Pancreas (tissue), 10 donors: ENCODE data around the gene RFT1. TPM values are rescaled to one million over a fixed set of nuclear protein-coding genes. Genes with fewer than 3 reads are reported as not detected.

Experiments
- ATAC-seq, 4 donors: fragments of 200-7000 bp; cut with Tn5 transposase; one replicate each; pipeline versions ENCODE4 v1.8.0 to v1.9.1; 2020; ENCODE audit warnings: mild to moderate bottlenecking in 4 of 4, moderate library complexity in 4 of 4
- DNase-seq, 6 donors: peaks; one replicate each; pipeline ENCODE4 v3.0.0-alpha.2; 2020
- FAIRE-seq: peaks from 2 replicates; lab custom pipeline; 2012; peaks lifted over from hg19 to GRCh38; lab: Jason Lieb, UNC
- H3K27ac ChIP-seq, 4 donors: fragments of 200-600 bp; sonication (generic); 1 replicate in 3 of 4; 2 replicates in 1 of 4; pipeline versions ENCODE4 v1.5.0 to v1.8.0; 2020
- H3K27me3 ChIP-seq, 4 donors: fragments of 200-600 bp; one replicate each; pipeline ENCODE4 v1.8.0; 2021
- H3K36me3 ChIP-seq, 3 donors: fragments of 200-600 bp; sonication (generic) in 1 of 3; one replicate each; pipeline versions ENCODE4 v1.5.0 to v1.8.0; 2020 to 2021
- H3K4me1 ChIP-seq, 3 donors: fragments of 200-600 bp; one replicate each; pipeline ENCODE4 v1.8.0; 2021
- H3K4me3 ChIP-seq, 4 donors: fragments of 200-600 bp; sonication (generic) in 2 of 4; one replicate each; pipeline versions ENCODE4 v1.5.0 to v1.8.0; 2020 to 2021
- H3K9me3 ChIP-seq, 4 donors: fragments of 200-600 bp; one replicate each; pipeline ENCODE4 v1.8.0; 2021
- WGBS, 2 donors: extraction: QIAGEN DNeasy Blood & Tissue Kit; methylation state at CpG; one replicate each; pipeline ENCODE4 v1.1.7; 2013; 5-methylcytosine and 5-hydroxymethylcytosine counted together
- intact Hi-C, 3 donors: fragments of 100-400 bp; cut with DNase I; formaldehyde crosslinking; loops; one replicate each; pipeline versions ENCODE4 v1.11.1 to v1.14.2; 2022
- polyA plus RNA-seq, 2 donors: library from polyadenylated mRNA; stranded (reverse); fragments of 200-250 nt; gene quantifications; one replicate each; pipeline ENCODE4 v1.2.3, GENCODE V29; 2013
- total RNA-seq, 6 donors: library from RNA; stranded (reverse); fragmentation: NEBNext Ultra II Directional in 4 of 6; extraction: Animal tissue kit (Norgen Biotek cat#: 25700) in 4 of 6; gene quantifications; one replicate each; pipeline versions ENCODE4 v1.2.1 to v1.2.4, GENCODE V29; 2021 to 2023
- TF ChIP-seq, protein P1 (sequence below), 4 donors: fragments of 200-600 bp; sonication (generic) in 3 of 4; IDR thresholded peaks; one replicate each; pipeline versions ENCODE4 v1.5.0 to v1.8.0; 2021; ENCODE audit warnings: antibody characterized with exemption in 4 of 4
- donor health status: healthy with polysubstance abuse.
- donor health status: DM: no; HTN: no; CAD: no; lungs with moderate emphysema.
- donor health status: DM: no; HTN: no; CAD: no.
- donor health status: control.
- donor health status: control.
- donor health status: Bipolar disorder and iron deficiency.
- donor health status: DM: yes; HTN: yes; CAD: no.
- donor health status: DM: no; HTN: no; CAD: no.
- donor health status: DM: no; HTN: no; CAD: no.
- donor health status: DM: yes; HTN: yes; CAD: no.

Gene RFT1
- total and polyA plus RNA-seq, 8 donors, result 6.9 to 20.4 (median 15.0) TPM

GRCh38 chr3:53079791-53080555 is 50.3 kb downstream of the RFT1 start:
- intact Hi-C loops, result no loop called here
- WGBS, 2 donors, result 89 to 91% methylated on average over 12 of the region's 12 CpGs
- Histone ChIP-seq H3K36me3 (no peaks in the 10 kb centered on the region), H3K4me1 (peaks cover 0 to 3% (median 0%) of the 10 kb centered on the region in 3 donors), H3K9me3 (no peaks in the 10 kb centered on the region), H3K4me3 (no peak overlapping the region), H3K27ac (no peak overlapping the region), H3K27me3 (no peaks in the 10 kb centered on the region)
- ATAC-seq (no peak), DNase-seq (peak in 1 of 6 donors; percentile 33), FAIRE-seq (no peak)
- TF ChIP-seq, protein P1, sequence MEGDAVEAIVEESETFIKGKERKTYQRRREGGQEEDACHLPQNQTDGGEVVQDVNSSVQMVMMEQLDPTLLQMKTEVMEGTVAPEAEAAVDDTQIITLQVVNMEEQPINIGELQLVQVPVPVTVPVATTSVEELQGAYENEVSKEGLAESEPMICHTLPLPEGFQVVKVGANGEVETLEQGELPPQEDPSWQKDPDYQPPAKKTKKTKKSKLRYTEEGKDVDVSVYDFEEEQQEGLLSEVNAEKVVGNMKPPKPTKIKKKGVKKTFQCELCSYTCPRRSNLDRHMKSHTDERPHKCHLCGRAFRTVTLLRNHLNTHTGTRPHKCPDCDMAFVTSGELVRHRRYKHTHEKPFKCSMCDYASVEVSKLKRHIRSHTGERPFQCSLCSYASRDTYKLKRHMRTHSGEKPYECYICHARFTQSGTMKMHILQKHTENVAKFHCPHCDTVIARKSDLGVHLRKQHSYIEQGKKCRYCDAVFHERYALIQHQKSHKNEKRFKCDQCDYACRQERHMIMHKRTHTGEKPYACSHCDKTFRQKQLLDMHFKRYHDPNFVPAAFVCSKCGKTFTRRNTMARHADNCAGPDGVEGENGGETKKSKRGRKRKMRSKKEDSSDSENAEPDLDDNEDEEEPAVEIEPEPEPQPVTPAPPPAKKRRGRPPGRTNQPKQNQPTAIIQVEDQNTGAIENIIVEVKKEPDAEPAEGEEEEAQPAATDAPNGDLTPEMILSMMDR (IDR thresholded peaks at IDR 0.05), result no peak

DNA sequence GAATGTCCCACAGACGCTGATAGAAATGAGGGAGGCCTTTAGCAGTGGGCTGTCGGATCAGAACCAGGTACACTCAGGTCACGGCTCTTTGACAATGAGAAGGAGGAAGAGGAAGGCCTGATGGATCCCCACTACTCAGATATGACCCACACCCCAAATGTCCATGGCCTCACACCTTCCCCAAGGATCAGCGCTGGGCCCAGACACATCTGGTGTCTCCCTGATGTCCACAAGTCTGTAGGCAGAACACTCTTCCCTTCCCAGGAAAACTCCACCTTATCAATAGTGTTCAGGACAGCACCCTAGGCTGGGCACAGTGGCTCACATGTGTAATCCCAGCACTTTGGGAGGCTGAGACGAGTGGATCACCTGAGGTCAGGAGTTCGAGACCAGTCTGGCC is 51.1 kb downstream of the RFT1 start:
- no peak for FAIRE-seq
- Histone ChIP-seq H3K9me3 (no peaks in the 10 kb centered on the region), H3K27ac (no peak overlapping the region), H3K36me3 (no peaks in the 10 kb centered on the region), H3K4me1 (no peaks in the 10 kb centered on the region), H3K27me3 (no peaks in the 10 kb centered on the region), H3K4me3 (no peak overlapping the region)
- intact Hi-C loops, result no loop called here
- ATAC-seq, result no peak
- DNase-seq, result peak in 1 of 6 donors; percentile 42
- TF ChIP-seq, protein P1 (IDR thresholded peaks at IDR 0.05), result no peak
- WGBS, 2 donors, result 91 to 93% methylated on average over 6 of the region's 6 CpGs

DNA sequence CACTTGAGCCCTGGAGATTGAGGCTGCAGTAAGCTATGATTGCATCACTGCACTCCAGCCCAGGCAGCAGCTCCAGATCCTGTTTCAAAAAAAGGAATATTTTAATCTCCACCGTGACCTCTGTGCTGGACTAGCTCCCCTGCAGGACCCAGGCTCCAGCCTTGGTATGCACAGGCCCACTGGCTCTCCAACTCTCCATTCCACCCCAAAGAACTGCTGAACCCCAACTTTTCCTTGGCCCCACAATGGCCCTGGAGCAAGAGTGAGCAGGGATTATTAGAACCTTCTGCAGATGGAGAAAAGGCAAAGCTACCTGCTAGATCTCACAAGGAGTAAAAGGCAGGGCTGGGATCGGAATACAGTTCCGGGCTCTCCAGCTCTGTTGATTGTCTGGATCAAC is 51.6 kb downstream of the RFT1 start:
- no peak overlapping the region for H3K27ac ChIP-seq
- no peaks in the 10 kb centered on the region for H3K36me3 ChIP-seq
- FAIRE-seq, result no peak
- 91 to 94% methylated on average over 3 of the region's 3 CpGs for WGBS, 2 donors
- ATAC-seq, result no peak
- TF ChIP-seq, protein P1 (IDR thresholded peaks at IDR 0.05), result no peak
- peak in 1 of 6 donors; percentile 22 for DNase-seq
- H3K27me3 ChIP-seq, result no peaks in the 10 kb centered on the region
- no peaks in the 10 kb centered on the region for H3K4me1 ChIP-seq
- H3K9me3 ChIP-seq, result no peaks in the 10 kb centered on the region
- H3K4me3 ChIP-seq, result no peak overlapping the region
- intact Hi-C loops, result no loop called here

DNA sequence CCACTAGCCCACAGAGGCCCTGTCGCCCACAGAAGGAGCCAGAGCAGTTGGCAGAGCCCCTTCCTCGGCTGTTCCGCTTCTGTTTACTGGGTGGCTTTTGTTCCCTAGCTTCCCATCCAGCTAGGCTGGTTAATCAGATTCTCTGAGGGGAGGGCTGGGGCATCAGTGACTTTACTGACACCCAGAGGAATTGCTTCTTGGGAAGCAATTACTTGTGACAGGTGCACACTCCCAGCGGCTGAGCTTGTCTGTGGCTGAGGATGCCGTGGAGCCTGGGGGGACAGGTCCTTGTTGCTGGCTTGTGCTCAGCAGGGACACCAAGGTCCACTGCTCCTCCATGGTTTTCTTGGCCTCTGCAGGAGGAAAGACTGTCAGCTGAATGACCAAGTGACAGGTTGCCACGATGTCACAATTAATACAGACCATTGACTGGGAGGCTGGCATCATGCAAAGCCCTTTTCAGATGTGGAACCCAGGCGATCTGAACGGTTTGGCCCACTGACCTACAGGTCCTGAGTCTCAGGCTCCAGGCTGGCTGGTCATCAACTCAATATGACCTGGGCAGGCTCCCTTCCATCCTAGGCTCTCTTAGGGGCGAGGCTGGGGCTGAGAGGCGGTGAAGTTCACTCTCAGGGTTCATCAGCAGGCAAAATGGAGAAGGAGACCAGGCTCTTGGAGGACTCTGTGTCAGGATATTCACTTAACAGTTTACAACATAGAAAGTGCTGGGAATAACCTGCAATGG is 52.6 kb downstream of the RFT1 start:
- no peak for ATAC-seq
- no peaks in the 10 kb centered on the region for H3K27me3 ChIP-seq
- WGBS, 2 donors, result 86 to 90% methylated on average over 10 of the region's 10 CpGs
- H3K27ac ChIP-seq, result no peak overlapping the region
- H3K4me3 ChIP-seq, result no peak overlapping the region
- TF ChIP-seq, protein P1 (IDR thresholded peaks at IDR 0.05), result no peak
- H3K9me3 ChIP-seq, result no peaks in the 10 kb centered on the region
- H3K36me3 ChIP-seq, result no peaks in the 10 kb centered on the region
- FAIRE-seq, result no peak
- DNase-seq, result peak in 1 of 6 donors; percentile 41
- H3K4me1 ChIP-seq, result peaks cover 0 to under 1% (median 0%) of the 10 kb centered on the region in 3 donors
- intact Hi-C loops, result no loop called here
